ENCODE data around the gene MYO1E.

DNA sequence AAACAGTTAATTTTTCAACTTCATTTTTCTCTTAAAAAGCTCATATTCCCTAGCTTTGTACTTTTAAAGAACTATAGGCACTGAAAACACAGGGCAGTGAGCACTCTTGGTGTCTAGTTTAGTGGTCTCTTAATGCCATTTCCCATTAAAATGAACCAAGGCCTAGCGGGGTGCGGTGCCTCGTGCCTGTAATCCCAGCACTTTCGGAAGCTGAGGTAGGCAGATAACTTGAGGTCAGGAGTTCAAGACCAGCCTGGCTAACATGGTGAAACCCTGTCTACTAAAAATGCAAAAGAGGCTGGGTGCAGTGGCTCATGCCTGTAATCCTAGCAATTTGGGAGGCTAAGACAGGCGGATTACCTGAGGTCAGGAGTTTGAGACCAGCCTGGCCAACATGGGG, 120.5 kb downstream of the MYO1E start:
- TF ChIP-seq, protein P1, sequence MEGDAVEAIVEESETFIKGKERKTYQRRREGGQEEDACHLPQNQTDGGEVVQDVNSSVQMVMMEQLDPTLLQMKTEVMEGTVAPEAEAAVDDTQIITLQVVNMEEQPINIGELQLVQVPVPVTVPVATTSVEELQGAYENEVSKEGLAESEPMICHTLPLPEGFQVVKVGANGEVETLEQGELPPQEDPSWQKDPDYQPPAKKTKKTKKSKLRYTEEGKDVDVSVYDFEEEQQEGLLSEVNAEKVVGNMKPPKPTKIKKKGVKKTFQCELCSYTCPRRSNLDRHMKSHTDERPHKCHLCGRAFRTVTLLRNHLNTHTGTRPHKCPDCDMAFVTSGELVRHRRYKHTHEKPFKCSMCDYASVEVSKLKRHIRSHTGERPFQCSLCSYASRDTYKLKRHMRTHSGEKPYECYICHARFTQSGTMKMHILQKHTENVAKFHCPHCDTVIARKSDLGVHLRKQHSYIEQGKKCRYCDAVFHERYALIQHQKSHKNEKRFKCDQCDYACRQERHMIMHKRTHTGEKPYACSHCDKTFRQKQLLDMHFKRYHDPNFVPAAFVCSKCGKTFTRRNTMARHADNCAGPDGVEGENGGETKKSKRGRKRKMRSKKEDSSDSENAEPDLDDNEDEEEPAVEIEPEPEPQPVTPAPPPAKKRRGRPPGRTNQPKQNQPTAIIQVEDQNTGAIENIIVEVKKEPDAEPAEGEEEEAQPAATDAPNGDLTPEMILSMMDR (IDR thresholded peaks at IDR 0.05), result no peak
- TF ChIP-seq EP300 (IDR thresholded peaks at IDR 0.05) (no peak), POLR2AphosphoS5 (IDR thresholded peaks at IDR 0.05) (no peak), POLR2A (IDR thresholded peaks at IDR 0.05) (no peak)

All from gastroesophageal sphincter (tissue), 3 donors.